GM12865 (cell line): ENCODE data around the gene LSM4.

Source experiments
- DNase-seq: peaks from one replicate; pipeline ENCODE4 v3.0.0; 2010; ENCODE audit warnings: low read depth
- H3K4me3 ChIP-seq: 2 replicates; pipeline ENCODE4 v1.5.1; 2011; ENCODE audit warnings: mild to moderate bottlenecking, low read depth, low read length, control low read depth
- CTCF ChIP-seq: IDR thresholded peaks from 2 replicates; pipeline ENCODE4 v1.5.1; 2011; ENCODE audit warnings: low read length, control low read depth, low read depth, inconsistent platforms; ENCODE audit not compliant: insufficient read depth; ENCODE audit errors: missing control alignments

The LSM4 gene

GRCh38 chr19:18319591-18320135 is 3.2 kb downstream of the LSM4 start:
- TF ChIP-seq CTCF: no peak
- no peak for DNase-seq
- H3K4me3 ChIP-seq: no peak overlapping the region

DNA sequence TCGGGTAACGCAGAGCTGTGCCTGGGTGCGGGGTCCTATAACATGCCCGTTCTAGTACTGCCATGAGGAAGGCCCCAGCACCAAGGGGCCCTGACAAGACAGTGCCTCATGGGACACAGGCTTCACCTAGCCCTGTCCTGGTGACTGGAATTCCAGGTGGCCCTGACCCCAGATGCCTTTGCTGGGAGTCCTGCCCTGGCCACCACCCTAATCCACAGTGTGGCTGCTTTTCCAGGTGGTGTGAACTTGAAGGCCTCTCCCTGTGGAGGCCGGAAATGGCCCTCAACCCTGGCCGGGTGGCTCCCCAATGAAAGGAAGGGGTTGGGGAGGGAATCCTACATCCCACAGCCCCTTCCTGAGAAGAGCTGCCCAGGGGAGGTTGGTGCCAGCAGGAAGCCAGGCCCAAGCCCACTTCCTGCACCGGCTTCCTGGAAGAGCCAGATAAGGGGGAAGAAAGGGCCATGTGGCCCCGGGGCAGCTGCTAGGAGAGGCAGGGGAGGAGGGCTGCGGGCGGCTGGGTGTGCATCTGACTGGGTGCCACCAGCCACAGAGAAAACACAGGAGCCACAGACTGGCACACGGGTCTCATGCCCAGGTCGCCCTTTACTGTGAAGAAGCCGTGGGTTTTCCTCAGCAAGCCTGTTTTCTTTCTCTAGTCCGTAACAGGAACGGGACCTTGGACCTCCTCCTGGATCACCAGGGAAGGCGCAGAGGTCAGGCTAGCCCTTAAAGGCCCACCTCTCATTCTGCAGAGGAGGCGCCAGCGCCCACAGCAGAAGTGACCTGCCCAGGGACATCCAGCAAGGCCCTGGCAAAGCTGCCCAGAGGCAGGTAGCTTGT is 4.7 kb downstream of the LSM4 start:
- H3K4me3 ChIP-seq: no peak overlapping the region
- no peak for TF ChIP-seq CTCF
- no peak for DNase-seq

- TF ChIP-seq CTCF: no peak
- no peak overlapping the region for H3K4me3 ChIP-seq
- no peak for DNase-seq
These were observed 9.5 kb downstream of the LSM4 start for GRCh38 chr19:18313398-18313797.

DNA sequence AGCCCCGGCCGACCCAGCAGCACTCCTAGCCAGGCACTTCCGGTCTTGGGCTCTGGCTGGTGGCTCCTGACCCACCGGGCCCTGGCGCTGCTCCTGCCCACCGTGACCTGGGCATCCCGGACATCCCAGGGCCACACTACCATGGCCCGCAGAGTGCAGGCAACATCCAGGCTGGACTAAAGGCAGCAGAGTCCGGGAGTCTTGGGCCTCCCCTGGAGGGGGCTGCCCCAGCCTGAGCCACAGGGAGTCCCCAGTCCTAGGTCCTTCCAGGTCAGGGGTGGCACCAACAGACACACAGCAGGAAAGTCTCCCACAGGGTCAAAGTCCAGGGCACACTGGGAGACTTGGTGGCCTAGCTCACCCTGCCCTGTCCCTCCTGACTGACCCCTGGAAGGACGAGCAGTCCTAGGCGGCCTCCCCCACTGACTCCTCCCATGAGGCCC is 10.8 kb downstream of the LSM4 start:
- TF ChIP-seq CTCF: no peak
- DNase-seq: no peak
- H3K4me3 ChIP-seq: no peak overlapping the region

DNA sequence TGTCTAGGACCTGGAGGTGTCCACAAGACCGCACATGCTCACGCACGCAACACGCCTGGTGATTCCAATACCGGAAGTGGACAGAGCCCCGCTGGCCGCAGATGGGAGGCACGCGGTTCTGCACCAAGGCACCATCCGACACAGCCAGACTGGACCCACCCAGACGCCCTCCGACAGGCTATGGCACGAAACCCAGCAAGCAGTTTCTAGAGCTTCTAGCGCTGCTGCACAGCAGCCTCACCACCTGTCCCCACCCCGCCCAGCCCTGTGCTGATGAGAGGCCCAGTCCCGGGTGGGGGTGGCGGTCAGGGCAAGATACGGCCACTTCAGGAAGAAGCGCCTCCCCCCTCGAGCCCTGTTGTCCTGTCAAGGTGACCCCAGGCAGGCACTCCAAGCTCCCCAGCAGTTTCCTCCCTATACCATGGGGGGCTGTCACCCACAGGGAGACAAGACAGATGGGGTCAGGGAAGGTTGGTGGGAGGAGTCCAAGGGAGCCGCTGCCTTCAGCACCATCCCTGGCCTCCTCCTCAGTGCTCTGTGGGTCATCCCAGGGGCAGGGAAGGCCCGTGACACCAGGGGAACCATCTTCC is 11.3 kb downstream of the LSM4 start:
- no peak overlapping the region for H3K4me3 ChIP-seq
- TF ChIP-seq CTCF: no peak
- DNase-seq: no peak

- TF ChIP-seq CTCF: no peak
- DNase-seq: no peak
- no peak overlapping the region for H3K4me3 ChIP-seq
These were observed 11.9 kb downstream of the LSM4 start for GRCh38 chr19:18310966-18311365.
